Fibroblast of the aortic adventitia (primary cell): ENCODE data around the gene PCDHGA8. TPM values are rescaled to one million over a fixed set of nuclear protein-coding genes. Genes with fewer than 3 reads are reported as not detected.
"Not testable (repeated sequence)": the region's sequence is repeated elsewhere in the genome, so short reads cannot be mapped to it uniquely, and the experiment has no call there.

Experiments
- DNase-seq: peaks from one replicate; pipeline ENCODE4 v3.0.0-alpha.2; 2010; ENCODE audit warnings: low read depth
- H3K4me3 ChIP-seq: 2 replicates; pipeline ENCODE4 v1.5.1; 2011; ENCODE audit warnings: low read depth, mild to moderate bottlenecking, control low read depth, low read length, moderate library complexity
- CTCF ChIP-seq: IDR thresholded peaks from 2 replicates; pipeline ENCODE4 v1.5.1; 2011; ENCODE audit warnings: mild to moderate bottlenecking, low read length, control low read depth, inconsistent platforms; ENCODE audit not compliant: insufficient read depth
- total RNA-seq: library from RNA; depleted of rRNA; stranded (reverse); fragments of >200 nt; gene quantifications from 2 replicates; pipeline ENCODE4 v1.2.3, GENCODE V29; 2012; ENCODE audit warnings: low replicate concordance

The PCDHGA8 gene
- total RNA-seq: 2.5 and 3.8 TPM in 2 replicates

GRCh38 chr5:141392429-141393198, at the start of gene PCDHGA8:
Gene PCDHGA8 (plus strand): TSS chr5:141392633. CDS start chr5:141392814, 181 bp downstream.
- H3K4me3 ChIP-seq: peak within 1 kb of the TSS; percentile 1

GRCh38 chr5:141342773-141343172, 49.7 kb upstream of the PCDHGA8 start:
- no peak for TF ChIP-seq CTCF
- H3K4me3 ChIP-seq: no peak overlapping the region
- no peak for DNase-seq

More at GRCh38 chr5:141392429-141393198, at the start of gene PCDHGA8:
- DNase-seq: peak; percentile 30
- peak; percentile 27 for TF ChIP-seq CTCF

- TF ChIP-seq CTCF: peak; percentile 56
- peak within 1 kb of the TSS; percentile 57 for H3K4me3 ChIP-seq
- peak; percentile 72 for DNase-seq
These were observed 49.0 kb upstream of the PCDHGA8 start, which contains the start of gene PCDHGA3 for GRCh38 chr5:141343242-141343952. Gene PCDHGA3 (plus strand): TSS chr5:141343829. CDS start chr5:141344034, 205 bp downstream.

GRCh38 chr5:141343953-141344463, 48.4 kb upstream of the PCDHGA8 start:
- no peak for DNase-seq

GRCh38 chr5:141345327-141345726, 47.1 kb upstream of the PCDHGA8 start:
- no peak for TF ChIP-seq CTCF
- H3K4me3 ChIP-seq: no peak overlapping the region
- no peak for DNase-seq

More at GRCh38 chr5:141343953-141344463, 48.4 kb upstream of the PCDHGA8 start:
- no peak for TF ChIP-seq CTCF
- peak overlapping the region; percentile 57 for H3K4me3 ChIP-seq

- H3K4me3 ChIP-seq, DNase-seq: not testable (repeated sequence)
These were observed 46.4 kb upstream of the PCDHGA8 start for GRCh38 chr5:141346017-141346416.

- TF ChIP-seq CTCF: peak; percentile 69
- peak within 1 kb of the TSS; percentile 58 for H3K4me3 ChIP-seq
- peak; percentile 67 for DNase-seq
These were observed 42.4 kb upstream of the PCDHGA8 start, which contains the start of gene PCDHGB1 for GRCh38 chr5:141349917-141350619. Gene PCDHGB1 (plus strand): TSS chr5:141350099. CDS start chr5:141350261, 162 bp downstream.
